H9 (cell line): ENCODE data around the gene ZCCHC10. TPM values are rescaled to one million over a fixed set of nuclear protein-coding genes. Genes with fewer than 3 reads are reported as not detected.

Source experiments
- DNase-seq: peaks from one replicate; pipeline ENCODE4 v3.0.0-alpha.2; 2017
- H2AFZ ChIP-seq: one replicate; pipeline ENCODE4 v1.6.1; 2013; ENCODE audit warnings: mild to moderate bottlenecking, low read length, control low read depth, moderate library complexity
- H2AK5ac ChIP-seq: 2 replicates; pipeline ENCODE4 v1.6.1; 2013; ENCODE audit warnings: low read length, control low read depth, mixed read lengths; ENCODE audit not compliant: insufficient read length
- H2BK120ac ChIP-seq: one replicate; pipeline ENCODE4 v1.6.1; 2013; ENCODE audit warnings: low read depth, mild to moderate bottlenecking, low read length, control low read depth, inconsistent platforms; ENCODE audit not compliant: poor library complexity, severe bottlenecking
- H2BK12ac ChIP-seq: 2 replicates; pipeline ENCODE4 v1.6.1; 2013; ENCODE audit warnings: low read length, control low read depth, mixed read lengths, low read depth; ENCODE audit not compliant: insufficient read length
- H2BK15ac ChIP-seq: 2 replicates; pipeline ENCODE4 v1.6.1; 2013; ENCODE audit warnings: low read depth, low read length, control low read depth
- H2BK20ac ChIP-seq: one replicate; pipeline ENCODE4 v1.6.1; 2013; ENCODE audit warnings: low read depth, mild to moderate bottlenecking, low read length, control low read depth, inconsistent platforms; ENCODE audit not compliant: poor library complexity, severe bottlenecking
- H2BK5ac ChIP-seq: 2 replicates; pipeline ENCODE4 v1.6.1; 2013; ENCODE audit warnings: low read length, control low read depth, mixed read lengths; ENCODE audit not compliant: insufficient read length
- H3K14ac ChIP-seq: 2 replicates; pipeline ENCODE4 v1.6.1; 2013; ENCODE audit warnings: low read length, control low read depth; ENCODE audit not compliant: insufficient read depth
- H3K18ac ChIP-seq: 2 replicates; pipeline ENCODE4 v1.6.1; 2013; ENCODE audit warnings: low read depth, mild to moderate bottlenecking, mixed read lengths, low read length, control low read depth; ENCODE audit not compliant: insufficient read length
- H3K23ac ChIP-seq: 2 replicates; pipeline ENCODE4 v1.6.1; 2013; ENCODE audit warnings: low read length, control low read depth, mixed read lengths, low read depth; ENCODE audit not compliant: insufficient read length
- H3K23me2 ChIP-seq: 2 replicates; pipeline ENCODE4 v1.6.1; 2013; ENCODE audit warnings: low read depth, mild to moderate bottlenecking, mixed read lengths, low read length, control low read depth; ENCODE audit not compliant: insufficient read length, poor library complexity, severe bottlenecking
- H3K27ac ChIP-seq: 2 replicates; pipeline ENCODE4 v1.5.1; 2013; ENCODE audit warnings: low read length, control low read depth, mixed read lengths, low read depth; ENCODE audit not compliant: insufficient read length
- H3K27me3 ChIP-seq: 2 replicates; pipeline ENCODE4 v1.6.1; 2013; ENCODE audit warnings: low read length, control low read depth, inconsistent platforms; ENCODE audit not compliant: insufficient read depth
- H3K4ac ChIP-seq: 2 replicates; pipeline ENCODE4 v1.6.1; 2013; ENCODE audit warnings: low read depth, mild to moderate bottlenecking, control low read depth, inconsistent platforms, low read length, moderate library complexity
- H3K4me1 ChIP-seq: 2 replicates; pipeline ENCODE4 v1.6.1; 2013; ENCODE audit warnings: low read length, control low read depth, inconsistent platforms; ENCODE audit not compliant: insufficient read depth
- H3K4me2 ChIP-seq: 2 replicates; pipeline ENCODE4 v1.6.1; 2013; ENCODE audit warnings: low read length, control low read depth, mixed read lengths; ENCODE audit not compliant: insufficient read length, insufficient read depth
- H3K56ac ChIP-seq: 2 replicates; pipeline ENCODE4 v1.6.1; 2013; ENCODE audit warnings: low read depth, mild to moderate bottlenecking, mixed read lengths, low read length, control low read depth; ENCODE audit not compliant: insufficient read length
- H3K79me1 ChIP-seq: 2 replicates; pipeline ENCODE4 v1.6.1; 2013; ENCODE audit warnings: low read depth, mild to moderate bottlenecking, moderate library complexity, low read length, control low read depth, inconsistent platforms; ENCODE audit not compliant: insufficient read depth, poor library complexity, severe bottlenecking
- H3K79me2 ChIP-seq: 2 replicates; pipeline ENCODE4 v1.6.1; 2013; ENCODE audit warnings: low read length, control low read depth, inconsistent platforms; ENCODE audit not compliant: insufficient read depth
- H3K9ac ChIP-seq: 2 replicates; pipeline ENCODE4 v1.6.1; 2013; ENCODE audit warnings: low read length, control low read depth, mixed read lengths; ENCODE audit not compliant: insufficient read length; ENCODE audit errors: extremely low read depth
- H3K9me3 ChIP-seq: one replicate; pipeline ENCODE4 v1.6.1; 2013; ENCODE audit warnings: low read depth, low read length, inconsistent platforms; ENCODE audit not compliant: control insufficient read depth
- H3T11ph ChIP-seq: one replicate; pipeline ENCODE4 v1.6.1; 2013; ENCODE audit warnings: mild to moderate bottlenecking, low read length, control low read depth, inconsistent platforms
- H4K20me1 ChIP-seq: one replicate; pipeline ENCODE4 v1.6.1; 2013; ENCODE audit not compliant: control insufficient read depth, insufficient read length, insufficient read depth
- H4K5ac ChIP-seq: 2 replicates; pipeline ENCODE4 v1.6.1; 2013; ENCODE audit warnings: low read depth, mild to moderate bottlenecking, mixed read lengths, low read length, control low read depth; ENCODE audit not compliant: insufficient read length
- H4K8ac ChIP-seq: replicated peaks from 2 replicates; pipeline ENCODE4 v1.6.1; 2013; ENCODE audit warnings: low read length, control low read depth, mixed read lengths, low read depth; ENCODE audit not compliant: insufficient read length
- H4K91ac ChIP-seq: 2 replicates; pipeline ENCODE4 v1.6.1; 2013; ENCODE audit warnings: low read depth, mild to moderate bottlenecking, moderate library complexity, mixed read lengths, low read length, control low read depth; ENCODE audit not compliant: insufficient read length
- H3K27ac Mint-ChIP-seq, 3 experiments: 2 replicates in 2 of 3; 3 replicates in 1 of 3; pipeline ENCODE4 v1.8.0; 2020 to 2021; ENCODE audit warnings: mixed read lengths in 3 of 3, mild to moderate bottlenecking in 1 of 3, moderate library complexity in 1 of 3
- H3K27me3 Mint-ChIP-seq: 2 replicates; pipeline ENCODE4 v1.8.0; 2021; ENCODE audit warnings: low read depth, mild to moderate bottlenecking, moderate library complexity, mixed read lengths
- H3K36me3 Mint-ChIP-seq, 3 experiments: 2 replicates in 2 of 3; 3 replicates in 1 of 3; pipeline ENCODE4 v1.8.0; 2020 to 2021; ENCODE audit warnings: low read depth in 3 of 3, mixed read lengths in 3 of 3; ENCODE audit not compliant: insufficient read depth in 1 of 3
- H3K4me1 Mint-ChIP-seq, 2 experiments: 2 replicates each; pipeline ENCODE4 v1.8.0; 2020; ENCODE audit warnings: mixed read lengths in 2 of 2
- H3K4me3 Mint-ChIP-seq, 2 experiments: 2 replicates in 1 of 2; 3 replicates in 1 of 2; pipeline ENCODE4 v1.8.0; 2020 to 2021; ENCODE audit warnings: mild to moderate bottlenecking in 2 of 2, mixed read lengths in 2 of 2, moderate library complexity in 1 of 2
- H3K9me3 Mint-ChIP-seq, 2 experiments: 2 replicates in 1 of 2; 3 replicates in 1 of 2; pipeline ENCODE4 v1.8.0; 2020; ENCODE audit warnings: mild to moderate bottlenecking in 2 of 2, mixed read lengths in 2 of 2, moderate library complexity in 1 of 2
- WGBS: extraction: QIAGEN DNeasy Blood & Tissue Kit; methylation state at CpG from one replicate; pipeline ENCODE4 v1.1.7; 2013; ENCODE audit warnings: missing lambda C conversion rate, low lambda C conversion rate, mixed read lengths; ENCODE audit not compliant: insufficient read length; ENCODE audit errors: extremely low coverage; 5-methylcytosine and 5-hydroxymethylcytosine counted together
- total RNA-seq: library from RNA; stranded (reverse); gene quantifications from 2 replicates; pipeline ENCODE4 v1.2.1, GENCODE V29; 2021
- TF ChIP-seq, protein P1 (sequence below): fragments of 200-600 bp; sonication (generic); conservative IDR thresholded peaks from 3 replicates; pipeline ENCODE4 v1.8.0; 2021; ENCODE audit warnings: antibody characterized with exemption, mild to moderate bottlenecking

Gene ZCCHC10
- total RNA-seq, 1 experiment from 2014 or later: 34.0 TPM

DNA sequence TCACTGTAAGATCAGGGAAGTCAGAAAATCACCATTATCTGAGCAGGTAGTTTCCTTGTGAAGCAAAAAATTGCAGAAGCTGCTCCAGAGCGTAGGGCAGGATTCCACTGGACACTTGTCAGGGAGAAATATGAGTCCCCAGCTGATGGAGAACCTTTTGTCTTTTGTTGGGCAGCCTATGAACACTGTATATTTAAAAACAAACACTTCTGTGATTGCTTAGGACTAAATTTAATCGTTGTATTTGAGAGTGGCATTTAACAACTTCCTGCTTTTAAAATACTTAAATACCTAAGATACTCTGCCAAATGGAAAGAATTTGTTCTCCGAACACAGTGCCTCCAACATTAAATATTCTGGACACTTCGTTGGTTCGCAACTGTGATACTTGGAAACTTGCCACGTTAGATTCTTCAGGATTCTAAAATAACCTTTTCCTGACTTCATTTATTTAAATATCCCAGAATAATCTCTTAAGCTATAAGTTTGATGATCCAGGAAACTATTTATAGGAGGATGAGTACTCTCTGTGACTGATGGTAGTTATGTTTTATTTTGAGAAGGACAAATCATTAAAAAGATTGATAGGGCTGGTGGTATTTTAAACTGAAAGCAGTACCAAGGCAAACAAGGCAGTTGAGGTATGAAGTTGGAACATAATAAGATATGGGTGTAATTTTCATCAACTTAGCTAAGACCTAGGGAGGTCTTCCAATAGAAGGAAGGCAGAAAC lies 22.8 kb upstream of the ZCCHC10 start:
- no peak overlapping the region for H3K14ac ChIP-seq
- no peak overlapping the region for H4K91ac ChIP-seq
- no peaks in the 10 kb centered on the region for H4K20me1 ChIP-seq
- Mint-ChIP-seq H3K4me1 (peaks cover 22 to 27% of the 10 kb centered on the region in 2 experiments), H3K4me3 (peak overlapping the region in 1 of 2 experiments; percentile 59; a peak in 2 of 5 replicates), H3K9me3 (no peaks in the 10 kb centered on the region; a peak in 2 of 5 replicates), H3K27me3 (no peaks in the 10 kb centered on the region), H3K36me3 (peaks cover 4 to 14% (median 10%) of the 10 kb centered on the region in 3 experiments; a peak in 6 of 7 replicates), H3K27ac (peak overlapping the region in 2 of 3 experiments; percentile 90 to 91; a peak in 4 of 7 replicates)
- H2BK20ac ChIP-seq: no peak overlapping the region
- H3K4me1 ChIP-seq: peaks cover 2% of the 10 kb centered on the region; the same call in 1 of the 2 replicates
- H3K27ac ChIP-seq: peak overlapping the region; percentile 96
- H2BK12ac ChIP-seq: no peak overlapping the region
- H2AK5ac ChIP-seq: no peak overlapping the region
- H3K79me2 ChIP-seq: peaks cover 20% of the 10 kb centered on the region
- H3K9ac ChIP-seq: no peak overlapping the region
- no peak overlapping the region for H2BK15ac ChIP-seq
- H2AFZ ChIP-seq: no peak overlapping the region
- WGBS: no CpG with 5 or more reads among the region's 6 CpGs
- no peak overlapping the region for H3K23ac ChIP-seq
- TF ChIP-seq, protein P1, sequence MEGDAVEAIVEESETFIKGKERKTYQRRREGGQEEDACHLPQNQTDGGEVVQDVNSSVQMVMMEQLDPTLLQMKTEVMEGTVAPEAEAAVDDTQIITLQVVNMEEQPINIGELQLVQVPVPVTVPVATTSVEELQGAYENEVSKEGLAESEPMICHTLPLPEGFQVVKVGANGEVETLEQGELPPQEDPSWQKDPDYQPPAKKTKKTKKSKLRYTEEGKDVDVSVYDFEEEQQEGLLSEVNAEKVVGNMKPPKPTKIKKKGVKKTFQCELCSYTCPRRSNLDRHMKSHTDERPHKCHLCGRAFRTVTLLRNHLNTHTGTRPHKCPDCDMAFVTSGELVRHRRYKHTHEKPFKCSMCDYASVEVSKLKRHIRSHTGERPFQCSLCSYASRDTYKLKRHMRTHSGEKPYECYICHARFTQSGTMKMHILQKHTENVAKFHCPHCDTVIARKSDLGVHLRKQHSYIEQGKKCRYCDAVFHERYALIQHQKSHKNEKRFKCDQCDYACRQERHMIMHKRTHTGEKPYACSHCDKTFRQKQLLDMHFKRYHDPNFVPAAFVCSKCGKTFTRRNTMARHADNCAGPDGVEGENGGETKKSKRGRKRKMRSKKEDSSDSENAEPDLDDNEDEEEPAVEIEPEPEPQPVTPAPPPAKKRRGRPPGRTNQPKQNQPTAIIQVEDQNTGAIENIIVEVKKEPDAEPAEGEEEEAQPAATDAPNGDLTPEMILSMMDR: no peak
- H3K23me2 ChIP-seq: peaks cover 10% of the 10 kb centered on the region
- no peak overlapping the region for H3T11ph ChIP-seq
- no peak overlapping the region for H4K5ac ChIP-seq
- DNase-seq: no peak
- H3K18ac ChIP-seq: no peak overlapping the region
- no peak overlapping the region for H3K4ac ChIP-seq
- no peaks in the 10 kb centered on the region for H3K79me1 ChIP-seq
- H3K4me2 ChIP-seq: no peak overlapping the region
- H3K56ac ChIP-seq: no peak overlapping the region
- H2BK120ac ChIP-seq: no peak overlapping the region
- no peaks in the 10 kb centered on the region for H3K27me3 ChIP-seq
- H4K8ac ChIP-seq: no peak overlapping the region
- no peaks in the 10 kb centered on the region for H3K9me3 ChIP-seq
- no peak overlapping the region for H2BK5ac ChIP-seq
